Upper lobe of left lung (tissue), 4 donors: ENCODE measurements around the gene GBX2.

ENCODE experiments used
- CTCF ChIP-seq, 6 experiments: fragments of 450-650 bp in 4 of 6; fragments of 200-600 bp in 2 of 6; sonication (generic) in 2 of 6; IDR thresholded peaks; one replicate each; pipeline ENCODE4 v1.5.1; 2016 to 2019; ENCODE audit warnings: antibody characterized with exemption in 6 of 6
- EP300 ChIP-seq, 4 donors: sonication (generic); formaldehyde crosslinking; IDR thresholded peaks; one replicate each; pipeline ENCODE4 v1.5.1; 2017; ENCODE audit warnings: antibody characterized with exemption in 4 of 4, control low read depth in 2 of 4
- POLR2A ChIP-seq, 4 donors: fragments of 450-650 bp; IDR thresholded peaks; one replicate each; pipeline ENCODE4 v1.5.1; 2016 to 2017; ENCODE audit warnings: antibody characterized with exemption in 4 of 4, mild to moderate bottlenecking in 2 of 4
- POLR2AphosphoS5 ChIP-seq, 2 donors: sonication (generic); formaldehyde crosslinking; IDR thresholded peaks; one replicate each; pipeline ENCODE4 v1.5.1; 2017; ENCODE audit warnings: antibody characterized with exemption in 2 of 2

- TF ChIP-seq CTCF (IDR thresholded peaks at IDR 0.05) (no peak), POLR2A (IDR thresholded peaks at IDR 0.05) (no peak), POLR2AphosphoS5 (IDR thresholded peaks at IDR 0.05) (no peak), EP300 (IDR thresholded peaks at IDR 0.05) (no peak)
Measured at GRCh38 chr2:236196366-236196765, 28.2 kb upstream of the GBX2 start.
